HEK293 (cell line): ENCODE measurements around the gene RBMS3.

Experiments
- CTCF ChIA-PET: fragments of 350-600 bp; formaldehyde crosslinking; extraction: SDS; loops from one replicate; lab custom pipeline; 2021; ENCODE audit warnings: antibody characterized with exemption; lab: Yijun Ruan, JAX
- POLR2A ChIA-PET: fragments of 300-600 bp; formaldehyde crosslinking; extraction: SDS; loops from one replicate; lab custom pipeline; 2020; ENCODE audit warnings: antibody characterized with exemption, inconsistent platforms; lab: Yijun Ruan, JAX
- H3K27ac ChIP-seq: fragments of 200-500 bp; sonication (Bioruptor generic); 2 replicates; pipeline ENCODE4 v1.5.1; 2014; ENCODE audit warnings: low read depth, low read length, control low read depth, inconsistent platforms; ENCODE audit errors: extremely low read depth
- H3K36me3 ChIP-seq, 2 experiments: fragments of 200-500 bp in 1 of 2; sonication (Bioruptor generic) in 1 of 2; 1 replicate in 1 of 2; 2 replicates in 1 of 2; pipeline ENCODE4 v1.5.1; 2014 to 2017; ENCODE audit warnings: inconsistent platforms in 2 of 2, low read length in 2 of 2; ENCODE audit not compliant: control insufficient read depth in 2 of 2, insufficient read depth in 1 of 2
- H3K4me1 ChIP-seq: fragments of 200-500 bp; sonication (Bioruptor generic); 2 replicates; pipeline ENCODE4 v1.5.1; 2014; ENCODE audit warnings: mild to moderate bottlenecking, low read length, inconsistent platforms; ENCODE audit not compliant: control insufficient read depth, insufficient read depth
- H3K4me3 ChIP-seq: 2 replicates; pipeline ENCODE4 v1.5.1; 2011; ENCODE audit warnings: low read depth, mild to moderate bottlenecking, control low read depth, low read length, moderate library complexity
- H3K9me3 ChIP-seq: fragments of 200-500 bp; sonication (Bioruptor generic); 2 replicates; pipeline ENCODE4 v1.5.1; 2014; ENCODE audit warnings: low read depth, low read length, inconsistent platforms; ENCODE audit not compliant: control insufficient read depth, insufficient read depth
- FEZF1 ChIP-seq: fragments of 450-650 bp; formaldehyde crosslinking; IDR thresholded peaks from 2 replicates; pipeline ENCODE4 v1.5.1; 2016; ENCODE audit warnings: missing biosample characterization, missing genetic modification characterization
- PRDM1 ChIP-seq: fragments of 450-650 bp; formaldehyde crosslinking; IDR thresholded peaks from 2 replicates; pipeline ENCODE4; 2016; ENCODE audit warnings: missing biosample characterization, missing genetic modification characterization
- SCRT1 ChIP-seq: fragments of 450-650 bp; formaldehyde crosslinking; IDR thresholded peaks from 2 replicates; pipeline ENCODE4 v1.5.1; 2016; ENCODE audit warnings: missing biosample characterization, missing genetic modification characterization, borderline replicate concordance
- ZBTB21 ChIP-seq: fragments of 450-650 bp; formaldehyde crosslinking; IDR thresholded peaks from 2 replicates; pipeline ENCODE4 v1.5.1; 2017; ENCODE audit warnings: missing biosample characterization, missing genetic modification characterization
- ZFP3 ChIP-seq: fragments of 450-650 bp; formaldehyde crosslinking; IDR thresholded peaks from 2 replicates; pipeline ENCODE4 v1.5.1; 2016; ENCODE audit warnings: low read depth, missing biosample characterization, missing genetic modification characterization
- ZFP41 ChIP-seq: fragments of 450-650 bp; formaldehyde crosslinking; IDR thresholded peaks from 2 replicates; pipeline ENCODE4 v1.5.1; 2016; ENCODE audit warnings: missing biosample characterization, missing genetic modification characterization, borderline replicate concordance
- ZNF114 ChIP-seq: fragments of 450-650 bp; formaldehyde crosslinking; IDR thresholded peaks from 2 replicates; pipeline ENCODE4 v1.5.0; 2017; ENCODE audit warnings: missing biosample characterization, missing genetic modification characterization
- ZNF140 ChIP-seq: fragments of 450-650 bp; formaldehyde crosslinking; IDR thresholded peaks from 2 replicates; pipeline ENCODE4 v1.5.1; 2016; ENCODE audit warnings: missing biosample characterization, missing genetic modification characterization
- ZNF157 ChIP-seq: fragments of 450-650 bp; formaldehyde crosslinking; IDR thresholded peaks from 2 replicates; pipeline ENCODE4 v1.5.1; 2016; ENCODE audit warnings: missing biosample characterization, missing genetic modification characterization
- ZNF37A ChIP-seq: fragments of 450-650 bp; IDR thresholded peaks from 2 replicates; pipeline ENCODE4 v1.5.1; 2018; ENCODE audit warnings: missing biosample characterization, missing genetic modification characterization
- ZNF404 ChIP-seq: fragments of 450-650 bp; formaldehyde crosslinking; IDR thresholded peaks from 2 replicates; pipeline ENCODE4 v1.5.1; 2017; ENCODE audit warnings: missing biosample characterization, missing genetic modification characterization
- ZNF501 ChIP-seq: fragments of 450-650 bp; formaldehyde crosslinking; IDR thresholded peaks from 2 replicates; pipeline ENCODE4 v1.5.1; 2016; ENCODE audit warnings: missing biosample characterization, missing genetic modification characterization
- ZNF510 ChIP-seq: fragments of 450-650 bp; formaldehyde crosslinking; IDR thresholded peaks from 2 replicates; pipeline ENCODE4 v1.5.1; 2018; ENCODE audit warnings: mild to moderate bottlenecking, missing genetic modification characterization, missing biosample characterization; ENCODE audit not compliant: insufficient replicate concordance
- ZNF549 ChIP-seq: fragments of 450-650 bp; IDR thresholded peaks from 2 replicates; pipeline ENCODE4 v1.5.1; 2018; ENCODE audit warnings: missing biosample characterization, missing genetic modification characterization, mild to moderate bottlenecking, inconsistent platforms, moderate library complexity
- ZNF585B ChIP-seq: fragments of 450-650 bp; formaldehyde crosslinking; IDR thresholded peaks from 2 replicates; pipeline ENCODE4 v1.5.1; 2016; ENCODE audit warnings: missing biosample characterization, missing genetic modification characterization
- ZNF768 ChIP-seq: fragments of 450-650 bp; formaldehyde crosslinking; IDR thresholded peaks from 2 replicates; pipeline ENCODE4 v1.5.1; 2018; ENCODE audit warnings: missing biosample characterization, mild to moderate bottlenecking, missing genetic modification characterization
- ZNF791 ChIP-seq: fragments of 450-650 bp; formaldehyde crosslinking; IDR thresholded peaks from 2 replicates; pipeline ENCODE4 v1.5.1; 2016; ENCODE audit warnings: missing biosample characterization, missing genetic modification characterization
- ZNF830 ChIP-seq: fragments of 450-650 bp; IDR thresholded peaks from 2 replicates; pipeline ENCODE4 v1.5.0; 2018; ENCODE audit warnings: missing biosample characterization, missing genetic modification characterization, low read depth, mild to moderate bottlenecking, moderate library complexity
- ZNF843 ChIP-seq: fragments of 450-650 bp; formaldehyde crosslinking; IDR thresholded peaks from 2 replicates; pipeline ENCODE4 v1.5.1; 2016; ENCODE audit warnings: missing biosample characterization, missing genetic modification characterization
- TF ChIP-seq, protein P1 (sequence below): fragments of 450-650 bp; IDR thresholded peaks from 2 replicates; pipeline ENCODE4 v1.5.1; 2018; ENCODE audit warnings: missing biosample characterization, mild to moderate bottlenecking, missing genetic modification characterization
- TF ChIP-seq, protein P2 (sequence below): fragments of 450-650 bp; formaldehyde crosslinking; IDR thresholded peaks from 2 replicates; pipeline ENCODE4 v1.5.1; 2016; ENCODE audit warnings: missing biosample characterization, missing genetic modification characterization, borderline replicate concordance
- TF ChIP-seq, protein P3 (sequence below): fragments of 450-650 bp; formaldehyde crosslinking; IDR thresholded peaks from 2 replicates; pipeline ENCODE4 v1.5.1; 2016; ENCODE audit warnings: missing biosample characterization, missing genetic modification characterization

RBMS3 gene

DNA sequence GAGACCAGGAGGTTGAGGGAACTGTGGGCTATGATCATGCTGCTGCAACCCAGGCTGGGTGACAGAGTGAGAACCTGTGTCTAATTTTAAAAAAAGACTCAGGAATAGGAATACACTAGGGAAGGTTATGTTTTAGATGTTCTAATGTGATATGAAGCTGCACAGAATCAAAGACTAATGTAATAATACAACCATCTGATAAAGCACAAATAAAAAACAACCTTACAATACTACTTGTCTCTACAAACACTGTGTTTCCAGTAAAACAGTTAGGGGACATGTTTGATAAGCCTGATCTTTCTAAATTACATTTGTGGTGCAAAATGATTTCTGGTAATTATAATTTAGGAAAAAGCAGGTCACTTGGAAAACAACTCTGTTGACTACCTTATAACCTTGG is 56.7 kb downstream of the RBMS3 start:
- H3K27ac ChIP-seq, result no peak overlapping the region
- TF ChIP-seq ZNF549 (tag by site-specific recombination) (no peak), ZFP41 (tag by site-specific recombination) (no peak), SCRT1 (tag by site-specific recombination) (no peak), ZNF404 (tag by site-specific recombination) (no peak), ZNF114 (tag by site-specific recombination) (no peak), ZNF585B (tag by site-specific recombination) (no peak), FEZF1 (no peak), ZNF510 (tag by site-specific recombination) (no peak)
- TF ChIP-seq, protein P1, sequence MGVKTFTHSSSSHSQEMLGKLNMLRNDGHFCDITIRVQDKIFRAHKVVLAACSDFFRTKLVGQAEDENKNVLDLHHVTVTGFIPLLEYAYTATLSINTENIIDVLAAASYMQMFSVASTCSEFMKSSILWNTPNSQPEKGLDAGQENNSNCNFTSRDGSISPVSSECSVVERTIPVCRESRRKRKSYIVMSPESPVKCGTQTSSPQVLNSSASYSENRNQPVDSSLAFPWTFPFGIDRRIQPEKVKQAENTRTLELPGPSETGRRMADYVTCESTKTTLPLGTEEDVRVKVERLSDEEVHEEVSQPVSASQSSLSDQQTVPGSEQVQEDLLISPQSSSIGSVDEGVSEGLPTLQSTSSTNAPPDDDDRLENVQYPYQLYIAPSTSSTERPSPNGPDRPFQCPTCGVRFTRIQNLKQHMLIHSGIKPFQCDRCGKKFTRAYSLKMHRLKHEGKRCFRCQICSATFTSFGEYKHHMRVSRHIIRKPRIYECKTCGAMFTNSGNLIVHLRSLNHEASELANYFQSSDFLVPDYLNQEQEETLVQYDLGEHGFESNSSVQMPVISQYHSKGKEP (tag by site-specific recombination), result no peak
- TF ChIP-seq, protein P2, sequence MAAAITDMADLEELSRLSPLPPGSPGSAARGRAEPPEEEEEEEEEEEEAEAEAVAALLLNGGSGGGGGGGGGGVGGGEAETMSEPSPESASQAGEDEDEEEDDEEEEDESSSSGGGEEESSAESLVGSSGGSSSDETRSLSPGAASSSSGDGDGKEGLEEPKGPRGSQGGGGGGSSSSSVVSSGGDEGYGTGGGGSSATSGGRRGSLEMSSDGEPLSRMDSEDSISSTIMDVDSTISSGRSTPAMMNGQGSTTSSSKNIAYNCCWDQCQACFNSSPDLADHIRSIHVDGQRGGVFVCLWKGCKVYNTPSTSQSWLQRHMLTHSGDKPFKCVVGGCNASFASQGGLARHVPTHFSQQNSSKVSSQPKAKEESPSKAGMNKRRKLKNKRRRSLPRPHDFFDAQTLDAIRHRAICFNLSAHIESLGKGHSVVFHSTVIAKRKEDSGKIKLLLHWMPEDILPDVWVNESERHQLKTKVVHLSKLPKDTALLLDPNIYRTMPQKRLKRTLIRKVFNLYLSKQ (tag by site-specific recombination), result no peak
- TF ChIP-seq, all 188 proteins: peak for 0
- Histone ChIP-seq H3K4me1 (no peaks in the 10 kb centered on the region), H3K4me3 (no peak overlapping the region), H3K9me3 (no peaks in the 10 kb centered on the region), H3K36me3 (no peaks in the 10 kb centered on the region)
- POLR2A ChIA-PET, result no interaction called here
- CTCF ChIA-PET, result no interaction called here

DNA sequence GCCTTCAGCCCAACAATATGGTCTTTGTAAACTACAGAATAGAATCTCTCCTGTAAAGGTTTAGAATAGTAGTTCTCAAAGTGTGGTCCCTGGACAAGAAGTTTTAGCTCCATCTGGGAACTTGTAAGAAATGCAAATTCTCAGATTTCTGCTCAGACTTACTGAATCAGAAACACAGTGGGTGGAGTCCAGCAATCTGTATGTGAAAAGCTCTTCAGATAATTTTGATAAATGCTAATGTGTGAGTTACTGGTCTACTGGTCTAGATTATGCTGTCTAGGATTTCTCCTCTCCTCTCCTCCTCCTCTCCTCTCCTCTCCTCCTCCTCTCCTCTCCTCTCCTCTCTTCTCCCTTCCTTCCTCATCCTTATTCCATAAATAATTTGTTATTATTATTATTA is 57.5 kb downstream of the RBMS3 start:
- H3K4me3 ChIP-seq, result no peak overlapping the region
- TF ChIP-seq ZNF768 (tag by site-specific recombination), result no peak
- TF ChIP-seq ZNF140 (tag by site-specific recombination), result no peak
- no peak for TF ChIP-seq ZNF830 (tag by site-specific recombination)
- TF ChIP-seq ZNF791 (tag by site-specific recombination), result no peak
- no peak for TF ChIP-seq ZNF843 (tag by site-specific recombination)
- TF ChIP-seq PRDM1 (tag by site-specific recombination), result no peak
- TF ChIP-seq ZNF37A (tag by site-specific recombination), result no peak
- no peak for TF ChIP-seq ZNF501 (tag by site-specific recombination)
- no peak for TF ChIP-seq ZNF157 (tag by site-specific recombination)
- TF ChIP-seq ZFP3 (tag by site-specific recombination), result no peak
- TF ChIP-seq, protein P3, sequence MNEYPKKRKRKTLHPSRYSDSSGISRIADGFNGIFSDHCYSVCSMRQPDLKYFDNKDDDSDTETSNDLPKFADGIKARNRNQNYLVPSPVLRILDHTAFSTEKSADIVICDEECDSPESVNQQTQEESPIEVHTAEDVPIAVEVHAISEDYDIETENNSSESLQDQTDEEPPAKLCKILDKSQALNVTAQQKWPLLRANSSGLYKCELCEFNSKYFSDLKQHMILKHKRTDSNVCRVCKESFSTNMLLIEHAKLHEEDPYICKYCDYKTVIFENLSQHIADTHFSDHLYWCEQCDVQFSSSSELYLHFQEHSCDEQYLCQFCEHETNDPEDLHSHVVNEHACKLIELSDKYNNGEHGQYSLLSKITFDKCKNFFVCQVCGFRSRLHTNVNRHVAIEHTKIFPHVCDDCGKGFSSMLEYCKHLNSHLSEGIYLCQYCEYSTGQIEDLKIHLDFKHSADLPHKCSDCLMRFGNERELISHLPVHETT (tag by site-specific recombination), result no peak
- no peak for TF ChIP-seq ZBTB21 (tag by site-specific recombination)
- POLR2A ChIA-PET, result no interaction called here
- CTCF ChIA-PET, result no interaction called here
- no peaks in the 10 kb centered on the region for H3K9me3 ChIP-seq
- no peak overlapping the region for H3K27ac ChIP-seq
- no peaks in the 10 kb centered on the region for H3K4me1 ChIP-seq
- H3K36me3 ChIP-seq, result no peaks in the 10 kb centered on the region
